HG03175 (cell line): ENCODE results near the gene WDR36.

Experiments
- ATAC-seq: cut with Tn5 transposase; IDR thresholded peaks from one replicate; pipeline ENCODE4 v1.9.1; 2021; ENCODE audit warnings: mild to moderate bottlenecking, moderate library complexity; ENCODE audit not compliant: unreplicated experiment

The WDR36 gene

DNA sequence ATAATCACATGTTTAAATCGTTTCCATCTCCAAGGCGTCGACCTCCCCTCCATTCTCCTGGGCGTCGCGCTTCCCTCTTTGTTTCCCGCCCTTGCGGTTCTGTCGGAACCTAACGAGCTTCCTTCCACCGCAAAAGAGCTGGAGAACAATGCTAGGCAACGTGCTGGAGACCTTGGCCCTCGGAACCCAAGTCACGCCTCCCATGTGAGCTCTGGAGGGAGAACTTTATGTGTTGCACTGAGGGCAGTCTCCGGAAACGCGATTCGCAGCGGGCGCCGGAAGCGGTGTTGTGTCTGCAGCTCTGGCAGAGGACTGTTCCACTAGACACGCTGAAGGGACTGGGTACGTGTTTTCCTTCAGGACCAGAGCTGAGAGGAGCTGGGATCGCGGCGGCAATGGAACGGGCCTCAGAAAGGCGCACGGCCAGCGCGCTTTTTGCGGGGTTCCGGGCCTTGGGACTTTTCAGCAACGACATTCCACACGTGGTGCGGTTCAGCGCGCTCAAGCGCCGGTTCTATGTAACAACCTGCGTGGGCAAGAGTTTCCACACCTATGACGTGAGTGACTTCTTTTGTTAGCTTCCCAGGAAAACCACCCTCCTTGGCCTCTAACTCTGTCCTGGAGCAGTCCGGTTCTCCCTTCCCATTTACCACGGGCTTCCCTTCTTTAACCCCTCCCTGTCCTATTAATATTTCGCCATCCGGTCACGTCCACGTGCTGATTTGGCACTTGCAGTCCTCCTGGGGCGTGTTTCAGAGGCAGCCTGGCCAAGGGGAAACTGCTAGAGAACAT is at the start of gene WDR36:
Gene WDR36 (plus strand): TSS at position 287 of the 792 bp plus-strand sequence. CDS start 109 bp downstream, at position 396.
- ATAC-seq = peak; percentile 96

- no peak for ATAC-seq
Observed at GRCh38 chr5:111043712-111044506, 48.2 kb upstream of the WDR36 start.

DNA sequence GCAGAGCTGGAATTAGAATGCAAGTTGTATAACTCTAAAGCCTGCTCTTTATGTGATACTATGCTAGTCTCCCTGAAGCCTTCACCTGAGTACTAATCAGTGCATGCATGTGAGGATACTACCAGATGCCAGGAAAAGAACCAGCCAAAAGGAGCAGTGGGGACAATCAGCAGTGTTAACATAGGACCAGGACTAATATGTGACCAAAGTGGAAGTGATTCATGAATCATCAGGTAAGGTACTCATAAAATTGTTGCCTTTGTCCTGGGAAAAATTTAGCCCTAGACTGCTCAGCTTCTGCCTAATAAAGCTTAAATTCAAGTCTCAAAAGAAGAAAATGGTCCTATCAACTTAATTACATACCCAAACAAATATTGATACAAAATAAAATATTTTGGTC is 34.1 kb upstream of the WDR36 start:
- ATAC-seq = no peak

GRCh38 chr5:111060169-111060568 is 32.0 kb upstream of the WDR36 start:
- ATAC-seq = no peak

DNA sequence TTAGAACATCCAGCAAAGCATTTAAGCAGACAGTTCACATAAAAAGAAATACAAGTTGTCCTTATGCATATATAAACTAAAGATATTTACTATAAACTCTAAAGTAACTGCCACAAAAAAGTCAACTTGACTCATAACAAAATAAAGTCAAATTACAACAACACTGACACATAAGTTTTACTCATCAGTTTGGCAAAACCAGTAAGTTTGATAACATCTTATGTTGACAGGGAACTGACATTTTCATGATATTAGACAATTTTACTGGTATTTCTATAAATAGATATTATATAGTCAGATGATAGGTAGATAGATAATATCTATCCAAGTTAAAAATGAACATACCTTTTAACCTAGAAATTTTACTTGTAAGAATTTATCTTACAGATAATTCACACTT is 30.5 kb upstream of the WDR36 start:
- ATAC-seq = no peak

DNA sequence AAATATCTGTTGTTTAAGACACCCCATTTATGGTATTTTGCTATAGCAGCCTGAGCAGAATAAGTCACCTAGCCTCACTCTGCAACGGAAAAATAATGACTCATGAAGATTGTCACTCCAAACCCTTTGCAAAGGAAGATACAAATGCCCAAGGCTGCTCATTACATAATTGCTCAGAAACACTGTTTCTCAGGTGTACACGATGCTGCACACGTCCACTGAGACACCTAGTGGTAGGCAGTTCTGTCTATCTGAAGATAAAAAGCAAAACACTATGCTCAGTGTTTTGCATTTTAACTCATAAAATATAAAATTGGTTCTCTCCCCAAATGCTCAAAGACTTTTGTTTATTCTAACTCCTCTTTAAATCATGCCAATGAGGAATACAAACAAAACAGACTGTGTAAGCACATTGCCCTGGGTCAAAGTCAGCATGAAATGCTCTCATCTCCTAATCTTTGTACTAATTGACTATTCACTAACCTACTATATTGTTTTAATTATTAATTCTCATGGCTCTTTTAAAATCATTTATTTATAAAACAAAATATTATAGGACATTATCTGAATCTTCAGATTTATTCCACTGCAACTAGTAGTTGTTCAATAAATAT is 28.3 kb upstream of the WDR36 start:
- no peak for ATAC-seq

DNA sequence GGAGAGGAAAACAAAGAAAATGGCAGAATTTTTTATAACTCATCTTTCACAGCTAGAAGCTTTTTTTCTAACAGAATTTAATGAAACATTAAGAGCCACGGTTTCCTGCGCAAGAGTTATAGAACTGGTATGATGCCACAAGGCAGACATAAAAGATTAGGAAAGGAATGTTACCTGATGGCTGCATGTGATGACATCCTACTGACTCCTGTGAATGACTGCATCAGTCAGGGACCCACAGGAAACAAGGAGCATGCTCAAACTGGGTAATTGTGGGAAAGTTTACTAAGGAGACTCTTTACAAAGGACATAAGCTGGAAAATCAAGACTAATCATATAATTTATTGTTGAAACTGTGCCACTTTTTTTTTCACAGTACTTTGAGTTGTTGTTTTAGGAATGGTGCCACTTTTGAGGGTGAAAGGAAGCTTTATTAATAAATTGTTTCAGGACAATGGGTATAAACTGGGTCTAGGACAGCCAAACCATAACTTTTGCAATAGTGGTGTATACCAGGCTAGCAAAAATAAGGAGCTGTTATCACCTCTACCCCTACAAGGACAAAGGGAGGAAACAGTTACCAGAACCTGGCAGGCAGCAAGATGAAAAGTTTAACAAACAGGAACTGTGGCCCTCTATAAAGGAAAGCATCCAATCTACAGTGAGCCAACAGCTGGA is 25.7 kb upstream of the WDR36 start:
- no peak for ATAC-seq

DNA sequence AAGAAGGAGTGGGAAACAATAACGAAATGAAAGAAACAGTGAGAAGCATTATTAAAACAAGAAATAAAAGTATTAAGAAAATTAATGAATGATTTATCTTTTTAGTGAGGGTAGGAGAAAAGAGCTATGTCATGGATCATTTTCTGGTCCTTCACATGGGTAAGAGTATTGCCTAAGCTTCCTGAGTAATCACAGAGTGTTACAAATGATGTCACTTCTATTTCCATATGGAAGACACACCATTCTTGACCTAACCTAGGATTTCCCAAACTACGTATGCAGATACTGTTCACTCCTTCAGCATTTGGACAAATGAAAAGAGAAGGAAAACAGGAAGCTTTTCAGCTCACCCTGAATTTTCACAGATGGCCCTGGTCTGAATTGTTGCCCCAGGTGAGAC is 23.9 kb upstream of the WDR36 start:
- ATAC-seq = no peak

DNA sequence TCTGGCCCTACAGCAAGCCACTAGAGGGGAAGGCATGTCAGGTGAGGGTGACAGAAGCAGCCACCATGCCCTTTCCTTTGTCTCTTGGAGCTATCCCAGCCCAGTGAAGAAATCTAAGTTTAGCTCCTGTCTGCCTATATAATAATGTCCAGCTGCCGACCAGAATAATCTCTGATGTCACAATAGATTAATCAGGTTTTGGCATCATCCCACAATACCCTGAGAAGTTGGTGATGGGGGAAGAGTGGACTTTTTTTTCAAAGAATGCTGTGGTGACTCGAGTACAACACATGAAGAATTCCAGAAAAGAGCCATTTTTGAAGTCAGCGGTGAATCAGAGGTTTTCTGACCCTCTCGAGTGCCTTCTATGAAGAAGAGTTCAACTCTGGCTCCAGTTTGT is 22.3 kb upstream of the WDR36 start:
- no peak for ATAC-seq

DNA sequence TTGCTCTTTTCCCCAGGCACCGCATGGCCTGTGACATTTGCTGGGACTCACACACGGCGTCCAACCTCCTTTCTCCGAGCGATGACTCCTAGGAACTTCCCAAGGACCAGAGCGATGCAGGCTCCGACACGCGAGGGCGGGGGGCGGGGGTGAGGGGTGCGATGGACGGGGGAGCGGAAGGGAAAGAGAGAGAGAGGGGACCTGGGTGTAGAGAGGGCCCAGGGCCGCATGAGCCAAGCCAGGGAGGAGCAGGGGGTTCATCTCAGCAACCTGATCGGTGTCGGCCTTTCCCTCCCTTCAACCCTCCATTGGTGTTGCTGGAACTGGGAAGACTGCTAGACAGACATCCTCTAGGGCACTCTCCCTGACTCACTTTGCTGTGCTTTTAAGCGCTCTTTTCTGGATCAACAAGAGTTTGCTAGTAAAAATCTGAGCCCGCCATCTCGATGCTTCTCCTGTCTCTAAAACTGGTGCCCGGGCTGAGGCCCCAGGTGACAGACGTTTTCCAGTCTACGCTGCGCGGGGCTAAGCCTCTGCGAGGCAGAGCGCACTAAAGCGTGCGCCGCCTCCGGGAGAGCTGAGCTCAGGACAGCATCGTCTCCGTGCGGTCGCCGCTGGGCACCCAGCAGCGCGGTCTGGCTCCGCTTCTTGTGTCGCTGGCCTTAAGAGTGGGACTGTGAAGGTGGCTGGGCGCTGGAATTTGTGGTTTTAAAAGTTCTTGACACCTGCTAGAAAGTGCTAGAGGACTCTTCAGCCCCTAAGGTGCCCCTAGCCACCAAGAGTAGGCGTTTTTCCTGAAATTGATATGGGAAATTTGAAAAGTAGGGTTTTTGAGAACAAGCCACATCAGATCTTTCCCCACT is 21.6 kb upstream of the WDR36 start:
- no peak for ATAC-seq

GRCh38 chr5:111071413-111071812 is 20.7 kb upstream of the WDR36 start, which contains the start of gene TSLP:
TSS of gene TSLP (plus strand) at chr5:111071713. CDS start at chr5:111071891, 178 bp downstream.
- no peak for ATAC-seq

DNA sequence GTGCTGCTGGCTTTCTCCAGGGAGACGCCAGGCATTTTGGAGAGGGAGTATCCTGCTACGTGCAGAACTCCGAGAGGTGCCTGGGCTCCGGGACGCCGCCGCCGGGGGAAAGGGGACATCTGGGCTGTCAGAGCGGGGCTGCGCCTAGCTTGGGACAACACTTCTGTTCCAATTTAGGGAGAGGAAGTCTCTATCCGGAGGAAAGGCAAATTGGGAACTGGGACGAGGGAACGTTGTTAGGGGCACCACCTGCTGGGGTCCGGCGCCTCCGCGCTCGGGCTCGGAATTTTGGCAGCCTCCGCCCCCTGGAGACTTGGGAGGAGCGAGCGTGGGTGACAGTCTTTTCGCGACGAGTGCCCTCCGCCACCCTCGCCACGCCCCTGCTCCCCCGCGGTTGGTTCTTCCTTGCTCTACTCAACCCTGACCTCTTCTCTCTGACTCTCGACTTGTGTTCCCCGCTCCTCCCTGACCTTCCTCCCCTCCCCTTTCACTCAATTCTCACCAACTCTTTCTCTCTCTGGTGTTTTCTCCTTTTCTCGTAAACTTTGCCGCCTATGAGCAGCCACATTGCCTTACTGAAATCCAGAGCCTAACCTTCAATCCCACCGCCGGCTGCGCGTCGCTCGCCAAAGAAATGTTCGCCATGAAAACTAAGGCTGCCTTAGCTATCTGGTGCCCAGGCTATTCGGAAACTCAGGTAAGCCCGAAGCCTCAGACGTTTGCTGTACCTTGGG is 19.0 kb upstream of the WDR36 start:
- peak; percentile 59 for ATAC-seq

DNA sequence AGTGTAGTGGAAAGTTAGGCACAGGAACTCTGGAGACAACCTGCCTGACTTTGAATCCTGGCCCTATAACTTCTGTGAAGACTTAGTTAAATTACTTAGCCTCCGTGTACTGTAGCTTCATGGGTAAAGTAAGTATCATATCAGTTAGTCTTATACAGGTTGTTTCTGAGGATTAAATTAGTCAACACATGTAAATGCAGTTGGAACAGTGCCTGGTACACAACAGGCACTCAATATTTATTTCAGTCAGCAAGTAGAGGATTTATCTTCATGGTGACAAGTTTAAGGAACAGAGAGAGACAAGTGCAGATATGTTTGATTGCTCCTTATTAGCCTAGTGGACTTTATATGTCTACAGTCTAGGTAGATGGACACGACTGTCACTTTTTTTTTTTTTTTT is 17.9 kb upstream of the WDR36 start:
- ATAC-seq = no peak

DNA sequence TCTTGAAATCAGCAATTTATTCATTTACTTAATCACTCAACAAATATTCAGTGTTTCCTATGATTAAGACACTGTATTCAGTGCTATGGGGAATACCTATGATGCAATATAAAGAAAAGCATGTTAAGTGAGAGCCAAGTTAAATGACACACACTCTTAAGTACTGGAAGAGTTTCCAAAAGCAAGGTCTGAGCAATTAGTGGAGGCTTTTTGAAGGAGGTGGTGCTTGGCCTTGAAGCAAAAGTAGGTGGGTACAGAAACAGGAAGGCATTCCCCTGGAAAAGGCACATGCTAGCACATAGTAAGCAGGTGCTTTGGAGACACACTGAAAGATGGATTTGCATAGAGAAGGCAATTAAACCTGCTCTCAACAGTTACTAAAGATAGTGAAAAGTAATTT is 16.6 kb upstream of the WDR36 start:
- no peak for ATAC-seq

DNA sequence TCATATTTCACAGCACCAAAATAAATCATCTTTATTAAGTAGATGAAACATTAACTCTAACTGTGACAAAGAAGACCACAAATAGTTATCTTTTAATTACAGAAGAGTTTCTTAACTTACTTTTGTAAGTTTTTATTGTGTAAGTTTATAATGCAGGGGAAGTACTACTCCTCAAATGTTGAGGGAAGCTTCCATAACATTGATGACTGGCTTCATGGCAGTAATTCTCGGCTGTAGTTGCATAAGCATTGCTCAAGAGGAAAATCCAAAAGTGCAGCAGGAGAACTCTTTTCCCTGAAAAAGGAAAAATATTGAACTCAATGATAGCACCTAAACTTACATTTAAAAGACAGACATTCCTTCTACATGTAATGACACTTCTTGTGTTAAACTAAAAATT is 16.1 kb upstream of the WDR36 start:
- ATAC-seq = no peak

- no peak for ATAC-seq
Observed at GRCh38 chr5:111077678-111078077, 14.5 kb upstream of the WDR36 start.

- ATAC-seq = no peak
Observed at GRCh38 chr5:111079846-111080245, 12.3 kb upstream of the WDR36 start.

GRCh38 chr5:111083323-111083722 is 8.8 kb upstream of the WDR36 start:
- peak; percentile 73 for ATAC-seq

GRCh38 chr5:111095982-111096381 is 3.8 kb downstream of the WDR36 start:
- ATAC-seq = no peak
